PC-3 (cell line): ENCODE data around the gene TTBK2. TPM values are rescaled to one million over a fixed set of nuclear protein-coding genes. Genes with fewer than 3 reads are reported as not detected.

Experiments used
- ATAC-seq: fragments of 200-7000 bp; cut with Tn5 transposase; 2 replicates; pipeline ENCODE4 v1.9.1; 2020; ENCODE audit warnings: mild to moderate bottlenecking, moderate library complexity
- BruUV-seq: library from RNA; stranded (reverse); fragments of 400-500 nt; replicated peaks from 2 replicates; lab custom pipeline; 2021; lab: Mats Ljungman, UMichigan
- CTCF ChIA-PET: fragments of 300-600 bp; sonication (Branson Sonifier 250); formaldehyde crosslinking; loops from one replicate; lab custom pipeline; 2022; ENCODE audit warnings: antibody characterized with exemption; lab: Charles Lee
- POLR2A ChIA-PET: fragments of 300-600 bp; sonication (Branson Sonifier 250); formaldehyde crosslinking; loops from one replicate; lab custom pipeline; 2022; ENCODE audit warnings: antibody characterized with exemption; ENCODE audit not compliant: unreplicated experiment; lab: Charles Lee
- DNase-seq: peaks from one replicate; pipeline ENCODE4 v3.0.0-alpha.2; 2015
- H2AFZ ChIP-seq: fragments of 300-600 bp; sonication (generic); 2 replicates; pipeline ENCODE4 v1.6.0; 2016; ENCODE audit warnings: antibody characterized with exemption, low read length
- H3F3A ChIP-seq: fragments of 300-600 bp; sonication (generic); one replicate; pipeline ENCODE4 v1.6.0; 2017; ENCODE audit warnings: antibody characterized with exemption, low read length, control low read depth, mild to moderate bottlenecking; ENCODE audit not compliant: unreplicated experiment
- H3K27ac ChIP-seq: fragments of 300-600 bp; sonication (generic); 2 replicates; pipeline ENCODE4 v1.5.1; 2016; ENCODE audit warnings: mild to moderate bottlenecking, low read length
- H3K27me3 ChIP-seq: fragments of 300-600 bp; sonication (generic); 2 replicates; pipeline ENCODE4 v1.6.1; 2016; ENCODE audit warnings: low read length, mixed read lengths
- H3K36me3 ChIP-seq: fragments of 300-600 bp; sonication (generic); 2 replicates; pipeline ENCODE4 v1.6.1; 2016; ENCODE audit warnings: low read depth, mixed run types, low read length, mixed read lengths
- H3K4me1 ChIP-seq: fragments of 300-600 bp; sonication (generic); 2 replicates; pipeline ENCODE4 v1.5.1; 2016; ENCODE audit warnings: low read length; ENCODE audit not compliant: insufficient read depth
- H3K4me2 ChIP-seq: fragments of 300-600 bp; sonication (generic); 2 replicates; pipeline ENCODE4 v1.6.0; 2016; ENCODE audit warnings: low read length
- H3K4me3 ChIP-seq: fragments of 300-600 bp; sonication (generic); 2 replicates; pipeline ENCODE4 v1.5.1; 2016; ENCODE audit warnings: mild to moderate bottlenecking, low read length, mixed read lengths
- H3K79me2 ChIP-seq: fragments of 300-600 bp; sonication (generic); 2 replicates; pipeline ENCODE4 v1.6.1; 2017; ENCODE audit warnings: low read length, mixed read lengths
- H3K9ac ChIP-seq: fragments of 300-600 bp; sonication (generic); 2 replicates; pipeline ENCODE4 v1.6.0; 2016; ENCODE audit warnings: mild to moderate bottlenecking, low read length
- H3K9me2 ChIP-seq: fragments of 300-600 bp; sonication (generic); replicated peaks from 2 replicates; pipeline ENCODE4 v1.6.1; 2016; ENCODE audit warnings: mixed run types, low read length, mixed read lengths
- H3K9me3 ChIP-seq: fragments of 300-600 bp; sonication (generic); 2 replicates; pipeline ENCODE4 v1.6.1; 2016; ENCODE audit warnings: low read length, mixed read lengths
- H4K20me1 ChIP-seq: fragments of 300-600 bp; sonication (generic); 2 replicates; pipeline ENCODE4 v1.6.1; 2016; ENCODE audit warnings: low read length, mixed read lengths
- CTCF ChIP-seq: fragments of 300-600 bp; sonication (generic); conservative IDR thresholded peaks from 2 replicates; pipeline ENCODE4 v1.5.1; 2017; ENCODE audit warnings: antibody characterized with exemption, low read depth, mild to moderate bottlenecking, low read length
- EZH2 ChIP-seq: fragments of 300-600 bp; sonication (generic); IDR thresholded peaks from one replicate; pipeline ENCODE4 v1.6.1; 2017; ENCODE audit warnings: antibody characterized with exemption, mild to moderate bottlenecking, low read length; ENCODE audit not compliant: unreplicated experiment
- EZH2phosphoT487 ChIP-seq: fragments of 300-600 bp; sonication (generic); IDR thresholded peaks from 2 replicates; pipeline ENCODE4 v1.6.1; 2018; ENCODE audit warnings: mild to moderate bottlenecking, antibody characterized with exemption, low read length, borderline replicate concordance
- intact Hi-C: fragments of 100-400 bp; cut with micrococcal nuclease; formaldehyde crosslinking; loops from 2 replicates; pipeline ENCODE4 v1.9.0; 2023
- total RNA-seq: library from RNA; depleted of rRNA; stranded (reverse); fragments of >200 nt; gene quantifications from 2 replicates; pipeline ENCODE4 v1.2.3, GENCODE V29; 2014

Gene TTBK2
- total RNA-seq, 1 experiment from 2014 or later: 3.5 TPM

GRCh38 chr15:42692997-42693396 lies 227.6 kb downstream of the TTBK2 start:
- no peaks in the 10 kb centered on the region for H3K79me2 ChIP-seq
- no peaks in the 10 kb centered on the region for H3K27me3 ChIP-seq
- no peaks in the 10 kb centered on the region for H3F3A ChIP-seq
- ChIA-PET POLR2A (no interaction called here), CTCF (no interaction called here)
- no peak overlapping the region for H3K4me3 ChIP-seq
- H3K36me3 ChIP-seq: no peaks in the 10 kb centered on the region
- H3K9ac ChIP-seq: no peak overlapping the region
- intact Hi-C loops: no loop called here
- H4K20me1 ChIP-seq: no peaks in the 10 kb centered on the region
- DNase-seq: no peak
- H3K4me2 ChIP-seq: no peak overlapping the region
- H3K9me3 ChIP-seq: no peaks in the 10 kb centered on the region
- ATAC-seq: no peak
- no peaks in the 10 kb centered on the region for H3K4me1 ChIP-seq
- no TSS peak for BruUV-seq
- H2AFZ ChIP-seq: no peak overlapping the region
- no peaks in the 10 kb centered on the region for H3K9me2 ChIP-seq
- H3K27ac ChIP-seq: no peak overlapping the region
- no peak for TF ChIP-seq CTCF
- TF ChIP-seq EZH2: no peak
- TF ChIP-seq EZH2phosphoT487: no peak

GRCh38 chr15:42692536-42692935 lies 228.0 kb downstream of the TTBK2 start:
- no peaks in the 10 kb centered on the region for H3K36me3 ChIP-seq
- H3K4me2 ChIP-seq: no peak overlapping the region
- no peak overlapping the region for H3K4me3 ChIP-seq
- no peaks in the 10 kb centered on the region for H3K9me2 ChIP-seq
- CTCF ChIA-PET: no interaction called here
- no peaks in the 10 kb centered on the region for H4K20me1 ChIP-seq
- no peaks in the 10 kb centered on the region for H3K4me1 ChIP-seq
- TF ChIP-seq EZH2: no peak
- TF ChIP-seq EZH2phosphoT487: no peak
- TF ChIP-seq CTCF: no peak
- H3K27ac ChIP-seq: no peak overlapping the region
- no peaks in the 10 kb centered on the region for H3K9me3 ChIP-seq
- ATAC-seq (no peak), DNase-seq (no peak)
- no peak overlapping the region for H3K9ac ChIP-seq
- POLR2A ChIA-PET: no interaction called here
- no peak overlapping the region for H2AFZ ChIP-seq
- intact Hi-C loops: no loop called here
- no peaks in the 10 kb centered on the region for H3K79me2 ChIP-seq
- no peaks in the 10 kb centered on the region for H3K27me3 ChIP-seq
- no peaks in the 10 kb centered on the region for H3F3A ChIP-seq
- no TSS peak for BruUV-seq

- TF ChIP-seq EZH2 (no peak), CTCF (no peak), EZH2phosphoT487 (no peak)
- no peaks in the 10 kb centered on the region for H3K27me3 ChIP-seq
- no peak for DNase-seq
Observed at GRCh38 chr15:42691770-42692169, 228.8 kb downstream of the TTBK2 start.

More at GRCh38 chr15:42691770-42692169, 228.8 kb downstream of the TTBK2 start:
- no peak overlapping the region for H3K4me2 ChIP-seq
- H3K4me1 ChIP-seq: no peaks in the 10 kb centered on the region
- no peak overlapping the region for H3K27ac ChIP-seq
- no peak overlapping the region for H3K4me3 ChIP-seq
- intact Hi-C loops: no loop called here
- no peak overlapping the region for H3K9ac ChIP-seq
- CTCF ChIA-PET: no interaction called here
- no peaks in the 10 kb centered on the region for H3K36me3 ChIP-seq
- no peaks in the 10 kb centered on the region for H3K79me2 ChIP-seq
- H3F3A ChIP-seq: no peaks in the 10 kb centered on the region
- no peak for ATAC-seq
- H3K9me2 ChIP-seq: no peaks in the 10 kb centered on the region
- BruUV-seq: no TSS peak
- H2AFZ ChIP-seq: no peak overlapping the region
- POLR2A ChIA-PET: no interaction called here
- H4K20me1 ChIP-seq: no peaks in the 10 kb centered on the region
- H3K9me3 ChIP-seq: no peaks in the 10 kb centered on the region
